Smooth muscle cell (in vitro differentiated cells): Measurements from ENCODE around the gene MRTFA. TPM values are rescaled to one million over a fixed set of nuclear protein-coding genes. Genes with fewer than 3 reads are reported as not detected.

Source experiments
- DNase-seq: peaks from one replicate; lab custom pipeline; 2025; ENCODE audit not compliant: unreplicated experiment; lab: John Stamatoyannopoulos, UW
- H2AFZ ChIP-seq: fragments of 200-600 bp; sonication (generic); 2 replicates; pipeline ENCODE4 v1.6.0; 2016; ENCODE audit warnings: antibody characterized with exemption, low read depth, mild to moderate bottlenecking
- H3F3A ChIP-seq: fragments of 200-600 bp; sonication (generic); 2 replicates; pipeline ENCODE4 v1.6.0; 2017; ENCODE audit warnings: antibody characterized with exemption, low read depth
- H3K27ac ChIP-seq: fragments of 200-600 bp; sonication (generic); 2 replicates; pipeline ENCODE4 v1.5.1; 2016; ENCODE audit warnings: low read depth, mild to moderate bottlenecking
- H3K27me3 ChIP-seq: fragments of 200-600 bp; sonication (generic); 2 replicates; pipeline ENCODE4 v1.6.1; 2016; ENCODE audit warnings: low read depth, mild to moderate bottlenecking
- H3K36me3 ChIP-seq: fragments of 200-600 bp; sonication (generic); 2 replicates; pipeline ENCODE4 v1.5.1; 2016; ENCODE audit warnings: low read depth
- H3K4me1 ChIP-seq: fragments of 200-600 bp; sonication (generic); 2 replicates; pipeline ENCODE4 v1.5.1; 2016; ENCODE audit warnings: low read depth
- H3K4me2 ChIP-seq: fragments of 200-600 bp; sonication (generic); 2 replicates; pipeline ENCODE4 v1.6.0; 2016; ENCODE audit warnings: mild to moderate bottlenecking
- H3K4me3 ChIP-seq: fragments of 200-600 bp; sonication (generic); 2 replicates; pipeline ENCODE4 v1.5.1; 2016; ENCODE audit warnings: mild to moderate bottlenecking
- H3K79me2 ChIP-seq: fragments of 200-600 bp; sonication (generic); 2 replicates; pipeline ENCODE4 v1.6.0; 2016; ENCODE audit warnings: low read depth, mild to moderate bottlenecking
- H3K9ac ChIP-seq: fragments of 200-600 bp; sonication (generic); 2 replicates; pipeline ENCODE4 v1.6.0; 2016; ENCODE audit warnings: low read depth
- H3K9me3 ChIP-seq: fragments of 200-600 bp; sonication (generic); replicated peaks from 2 replicates; pipeline ENCODE4 v1.5.1; 2016; ENCODE audit warnings: low read depth
- H4K20me1 ChIP-seq: fragments of 200-600 bp; sonication (generic); 2 replicates; pipeline ENCODE4 v1.6.0; 2016; ENCODE audit warnings: low read depth
- WGBS: methylation state at CpG from one replicate; pipeline ENCODE4 v1.1.7; 2016; ENCODE audit warnings: low lambda C conversion rate; 5-methylcytosine and 5-hydroxymethylcytosine counted together
- polyA plus RNA-seq: library from polyadenylated mRNA; unstranded; fragments of >200 nt; fragmentation: Nextera tagmentation; extraction: Ambion mirVana; gene quantifications from 2 replicates; pipeline ENCODE4 v1.2.1, GENCODE V29; 2016
- total RNA-seq: library from RNA; depleted of rRNA; stranded (reverse); fragments of >200 nt; gene quantifications from 2 replicates; pipeline ENCODE4 v1.2.3, GENCODE V29; 2014
- TF ChIP-seq, protein P1 (sequence below): fragments of 200-600 bp; sonication (generic); IDR thresholded peaks from 2 replicates; pipeline ENCODE4 v1.5.1; 2017; ENCODE audit warnings: borderline replicate concordance, mild to moderate bottlenecking, antibody characterized with exemption; ENCODE audit not compliant: insufficient read depth, poor library complexity, severe bottlenecking

MRTFA gene
- total and polyA plus RNA-seq, 2 experiments from 2014 or later, result 25.5 to 41.7 TPM

DNA sequence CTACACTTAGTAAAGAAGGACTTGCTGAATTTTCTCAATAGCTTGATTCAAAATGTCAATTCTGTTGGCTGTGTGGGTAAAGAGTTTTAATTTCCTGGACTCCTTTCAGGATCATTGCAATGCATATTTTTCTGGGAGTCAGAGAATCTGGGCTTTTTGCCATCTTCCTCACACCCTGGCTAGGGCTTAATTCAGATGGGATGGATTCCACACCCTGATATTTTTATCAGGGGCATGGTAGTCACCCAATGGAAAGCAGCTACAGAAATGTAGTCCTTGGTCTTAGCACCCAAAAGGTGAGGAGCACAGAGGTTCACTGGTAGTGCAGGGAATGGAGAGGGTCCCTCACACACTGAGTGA, 186.9 kb downstream of the MRTFA start:
- peak overlapping the region; percentile 89 for H3K27ac ChIP-seq
- H3K9me3 ChIP-seq, result no peaks in the 10 kb centered on the region
- peaks cover 84% of the 10 kb centered on the region for H3K79me2 ChIP-seq
- peaks cover 11% of the 10 kb centered on the region for H3F3A ChIP-seq
- peaks cover 100% of the 10 kb centered on the region for H4K20me1 ChIP-seq
- peaks cover 4% of the 10 kb centered on the region for H3K4me1 ChIP-seq
- H3K4me3 ChIP-seq, result no peak overlapping the region
- H3K27me3 ChIP-seq, result no peaks in the 10 kb centered on the region
- H3K4me2 ChIP-seq, result peak overlapping the region; percentile 79
- H3K9ac ChIP-seq, result no peak overlapping the region
- no peaks in the 10 kb centered on the region for H3K36me3 ChIP-seq
- DNase-seq, result no peak
- TF ChIP-seq, protein P1, sequence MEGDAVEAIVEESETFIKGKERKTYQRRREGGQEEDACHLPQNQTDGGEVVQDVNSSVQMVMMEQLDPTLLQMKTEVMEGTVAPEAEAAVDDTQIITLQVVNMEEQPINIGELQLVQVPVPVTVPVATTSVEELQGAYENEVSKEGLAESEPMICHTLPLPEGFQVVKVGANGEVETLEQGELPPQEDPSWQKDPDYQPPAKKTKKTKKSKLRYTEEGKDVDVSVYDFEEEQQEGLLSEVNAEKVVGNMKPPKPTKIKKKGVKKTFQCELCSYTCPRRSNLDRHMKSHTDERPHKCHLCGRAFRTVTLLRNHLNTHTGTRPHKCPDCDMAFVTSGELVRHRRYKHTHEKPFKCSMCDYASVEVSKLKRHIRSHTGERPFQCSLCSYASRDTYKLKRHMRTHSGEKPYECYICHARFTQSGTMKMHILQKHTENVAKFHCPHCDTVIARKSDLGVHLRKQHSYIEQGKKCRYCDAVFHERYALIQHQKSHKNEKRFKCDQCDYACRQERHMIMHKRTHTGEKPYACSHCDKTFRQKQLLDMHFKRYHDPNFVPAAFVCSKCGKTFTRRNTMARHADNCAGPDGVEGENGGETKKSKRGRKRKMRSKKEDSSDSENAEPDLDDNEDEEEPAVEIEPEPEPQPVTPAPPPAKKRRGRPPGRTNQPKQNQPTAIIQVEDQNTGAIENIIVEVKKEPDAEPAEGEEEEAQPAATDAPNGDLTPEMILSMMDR, result no peak
- no peak overlapping the region for H2AFZ ChIP-seq

DNA sequence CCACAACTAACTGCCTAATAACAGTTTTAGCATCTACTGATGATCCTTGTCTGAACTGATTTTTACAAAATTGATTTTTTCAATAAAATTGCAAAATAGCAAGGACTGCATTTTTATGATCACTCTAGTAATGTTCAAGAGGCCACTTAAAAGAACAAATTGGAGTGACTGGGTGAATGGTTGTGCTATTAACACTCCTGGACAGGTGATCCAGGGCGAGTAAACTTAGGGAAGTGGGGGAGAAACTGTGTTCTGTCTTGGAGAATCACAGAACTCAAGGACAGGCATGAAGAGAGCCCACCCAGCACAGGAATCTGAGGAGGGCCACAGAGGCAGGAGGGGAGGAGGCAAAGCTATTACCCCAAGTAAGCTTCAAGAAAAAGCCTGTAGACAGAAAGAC, 190.3 kb downstream of the MRTFA start:
- Histone ChIP-seq H3K36me3 (no peaks in the 10 kb centered on the region), H3K79me2 (peaks cover 79% of the 10 kb centered on the region), H3K9ac (no peak overlapping the region), H3K4me2 (no peak overlapping the region), H3K27me3 (no peaks in the 10 kb centered on the region), H3K4me3 (no peak overlapping the region), H4K20me1 (peaks cover 92% of the 10 kb centered on the region), H3K9me3 (no peaks in the 10 kb centered on the region), H3K27ac (no peak overlapping the region), H2AFZ (no peak overlapping the region), H3K4me1 (peaks cover 4% of the 10 kb centered on the region), H3F3A (peaks cover 11% of the 10 kb centered on the region)
- TF ChIP-seq, protein P1, result no peak
- DNase-seq, result no peak
- WGBS, result 100% methylated on average over 1 of the region's 1 CpG

DNA sequence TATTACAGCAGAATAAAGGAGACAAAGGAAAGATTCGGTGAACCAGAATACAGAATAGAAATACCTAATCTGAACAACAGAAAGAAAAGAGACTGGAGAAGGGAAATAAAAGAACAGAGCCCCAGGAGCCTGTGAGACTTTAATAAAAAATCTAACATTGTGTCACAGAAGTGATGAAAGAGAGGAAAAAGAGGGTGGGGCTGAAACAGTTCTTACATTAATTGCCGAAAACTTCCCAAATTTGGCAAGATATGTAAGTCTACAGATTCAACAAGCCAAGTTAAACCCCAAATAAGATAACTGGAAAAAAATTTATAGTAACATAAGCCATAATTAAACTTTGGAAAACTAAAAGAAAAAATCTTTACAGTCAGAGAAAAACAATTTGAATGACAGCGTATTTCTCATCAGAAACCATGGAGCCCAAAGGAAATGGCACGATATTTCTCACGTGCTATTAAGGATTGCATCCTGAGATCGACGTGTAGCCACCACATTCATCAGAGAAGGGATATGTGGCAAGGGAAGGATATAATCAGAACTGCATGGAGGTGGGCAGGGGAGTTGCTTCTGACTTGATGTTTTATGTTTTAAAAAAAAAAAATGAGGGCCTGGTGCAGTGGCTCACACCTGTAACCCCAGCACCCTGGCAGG, 192.2 kb downstream of the MRTFA start:
- TF ChIP-seq, protein P1, result no peak
- H3K9me3 ChIP-seq, result no peaks in the 10 kb centered on the region
- peaks cover 11% of the 10 kb centered on the region for H3F3A ChIP-seq
- H3K4me3 ChIP-seq, result no peak overlapping the region
- no peak overlapping the region for H3K9ac ChIP-seq
- H3K79me2 ChIP-seq, result peaks cover 87% of the 10 kb centered on the region
- H3K27ac ChIP-seq, result no peak overlapping the region
- no peaks in the 10 kb centered on the region for H3K36me3 ChIP-seq
- 98% methylated on average over 7 of the region's 7 CpGs for WGBS
- peaks cover 4% of the 10 kb centered on the region for H3K4me1 ChIP-seq
- no peak overlapping the region for H2AFZ ChIP-seq
- no peaks in the 10 kb centered on the region for H3K27me3 ChIP-seq
- H4K20me1 ChIP-seq, result peaks cover 81% of the 10 kb centered on the region
- no peak overlapping the region for H3K4me2 ChIP-seq
- no peak for DNase-seq

DNA sequence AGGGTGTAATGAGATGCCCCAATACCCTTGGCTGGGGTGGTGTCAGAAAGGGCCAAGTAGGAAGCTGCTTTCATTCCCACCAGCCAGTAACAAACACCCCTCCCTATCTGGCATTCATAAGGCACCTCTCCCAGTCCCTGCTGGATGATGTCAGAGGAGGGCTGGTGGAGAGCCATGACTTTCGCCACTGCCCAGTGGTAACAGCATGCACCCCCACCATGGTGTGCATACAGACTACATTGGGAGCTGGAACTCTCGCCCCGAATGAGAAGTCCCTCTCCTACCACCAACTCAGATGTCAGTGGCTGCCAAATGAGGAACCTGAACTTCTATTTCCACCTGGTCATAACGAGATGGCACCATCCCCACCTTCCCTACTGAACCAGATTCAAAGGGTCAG, 192.8 kb downstream of the MRTFA start:
- 100% methylated on average over 4 of the region's 4 CpGs for WGBS

More for the DNA sequence above, 192.8 kb downstream of the MRTFA start:
- no peak for DNase-seq
- H3K27me3 ChIP-seq, result no peaks in the 10 kb centered on the region
- peaks cover 11% of the 10 kb centered on the region for H3F3A ChIP-seq
- H3K27ac ChIP-seq, result no peak overlapping the region
- H3K9me3 ChIP-seq, result no peaks in the 10 kb centered on the region
- H3K4me2 ChIP-seq, result no peak overlapping the region
- H3K36me3 ChIP-seq, result no peaks in the 10 kb centered on the region
- H3K79me2 ChIP-seq, result peaks cover 92% of the 10 kb centered on the region
- peaks cover 81% of the 10 kb centered on the region for H4K20me1 ChIP-seq
- H2AFZ ChIP-seq, result no peak overlapping the region
- TF ChIP-seq, protein P1, result no peak
- no peak overlapping the region for H3K9ac ChIP-seq
- H3K4me1 ChIP-seq, result peaks cover 4% of the 10 kb centered on the region
- H3K4me3 ChIP-seq, result no peak overlapping the region
